Inflammatory macrophage treated with lipopolysaccharide for 1 hour (primary cell): ENCODE data around the gene CBFA2T3.
"Not testable (repeated sequence)": the region's sequence is repeated elsewhere in the genome, so short reads cannot be mapped to it uniquely, and the experiment has no call there.

ENCODE experiments used
- DNase-seq, 2 donors: peaks; one replicate each; pipeline ENCODE4 v3.0.0-alpha.2; 2020 to 2022

The CBFA2T3 gene

GRCh38 chr16:88904676-88905365, 72.2 kb downstream of the CBFA2T3 start:
- no peak for DNase-seq

GRCh38 chr16:88903267-88903666, 73.7 kb downstream of the CBFA2T3 start:
- no peak for DNase-seq

- DNase-seq = no peak
Measured at GRCh38 chr16:88902744-88903143, 74.3 kb downstream of the CBFA2T3 start.

GRCh38 chr16:88901718-88902337, 75.2 kb downstream of the CBFA2T3 start:
- no peak for DNase-seq

GRCh38 chr16:88900662-88901052, 76.3 kb downstream of the CBFA2T3 start:
- DNase-seq = no peak

GRCh38 chr16:88899901-88900661, 76.9 kb downstream of the CBFA2T3 start:
- no peak for DNase-seq

GRCh38 chr16:88897696-88898425, 79.1 kb downstream of the CBFA2T3 start:
- DNase-seq = no peak

- no peak for DNase-seq
Measured at GRCh38 chr16:88896238-88897070, 80.6 kb downstream of the CBFA2T3 start.

- DNase-seq = no peak
Measured at GRCh38 chr16:88895335-88895734, 81.7 kb downstream of the CBFA2T3 start.

GRCh38 chr16:88894681-88895300, 82.2 kb downstream of the CBFA2T3 start:
- DNase-seq = no peak

- not testable (repeated sequence) for DNase-seq
Measured at GRCh38 chr16:88894266-88894665, 82.7 kb downstream of the CBFA2T3 start.

GRCh38 chr16:88893127-88893968, 83.7 kb downstream of the CBFA2T3 start:
- no peak for DNase-seq

GRCh38 chr16:88892065-88892464, 84.9 kb downstream of the CBFA2T3 start:
- no peak for DNase-seq

- no peak for DNase-seq
Measured at GRCh38 chr16:88891083-88891482, 85.9 kb downstream of the CBFA2T3 start.

- not testable (repeated sequence) for DNase-seq
Measured at GRCh38 chr16:88889702-88890352, 87.2 kb downstream of the CBFA2T3 start.

GRCh38 chr16:88888461-88889387, 88.3 kb downstream of the CBFA2T3 start:
- no peak for DNase-seq

GRCh38 chr16:88888057-88888456, 89.0 kb downstream of the CBFA2T3 start:
- no peak for DNase-seq

- DNase-seq = no peak
Measured at GRCh38 chr16:88886845-88887521, 90.0 kb downstream of the CBFA2T3 start.
